ENCODE measurements around the gene CCT4. TPM values are rescaled to one million over a fixed set of nuclear protein-coding genes. Genes with fewer than 3 reads are reported as not detected.

CCT4 gene
- total RNA-seq, 1 donor from 2014 or later = 188 TPM

DNA sequence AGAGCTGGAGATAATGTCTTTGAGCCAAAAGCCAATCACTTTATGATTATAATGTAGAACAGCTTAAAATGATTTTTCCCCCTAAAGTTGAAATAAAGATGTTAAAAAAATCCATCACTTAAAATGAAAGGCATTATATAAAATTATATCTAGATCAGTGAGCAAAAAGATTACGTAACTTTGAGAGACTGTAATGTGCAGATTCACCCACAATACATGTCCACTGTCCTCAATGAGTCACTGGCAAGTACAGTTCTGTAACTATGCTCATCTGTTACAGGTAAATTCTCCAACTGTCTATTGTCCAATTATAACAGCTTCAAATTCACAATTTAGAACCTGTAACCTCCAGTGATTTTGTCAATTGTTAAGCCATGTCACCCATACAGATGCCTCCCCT, 53.6 kb downstream of the CCT4 start:
- no peak for DNase-seq (ENCODE audit: low read depth)
- TF ChIP-seq, protein P1, sequence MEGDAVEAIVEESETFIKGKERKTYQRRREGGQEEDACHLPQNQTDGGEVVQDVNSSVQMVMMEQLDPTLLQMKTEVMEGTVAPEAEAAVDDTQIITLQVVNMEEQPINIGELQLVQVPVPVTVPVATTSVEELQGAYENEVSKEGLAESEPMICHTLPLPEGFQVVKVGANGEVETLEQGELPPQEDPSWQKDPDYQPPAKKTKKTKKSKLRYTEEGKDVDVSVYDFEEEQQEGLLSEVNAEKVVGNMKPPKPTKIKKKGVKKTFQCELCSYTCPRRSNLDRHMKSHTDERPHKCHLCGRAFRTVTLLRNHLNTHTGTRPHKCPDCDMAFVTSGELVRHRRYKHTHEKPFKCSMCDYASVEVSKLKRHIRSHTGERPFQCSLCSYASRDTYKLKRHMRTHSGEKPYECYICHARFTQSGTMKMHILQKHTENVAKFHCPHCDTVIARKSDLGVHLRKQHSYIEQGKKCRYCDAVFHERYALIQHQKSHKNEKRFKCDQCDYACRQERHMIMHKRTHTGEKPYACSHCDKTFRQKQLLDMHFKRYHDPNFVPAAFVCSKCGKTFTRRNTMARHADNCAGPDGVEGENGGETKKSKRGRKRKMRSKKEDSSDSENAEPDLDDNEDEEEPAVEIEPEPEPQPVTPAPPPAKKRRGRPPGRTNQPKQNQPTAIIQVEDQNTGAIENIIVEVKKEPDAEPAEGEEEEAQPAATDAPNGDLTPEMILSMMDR (conservative IDR thresholded peaks at IDR 0.05; ENCODE audit: low read depth, low read length) = no peak
- H3K4me3 ChIP-seq (ENCODE audit: low read depth, low read length) = no peak overlapping the region

DNA sequence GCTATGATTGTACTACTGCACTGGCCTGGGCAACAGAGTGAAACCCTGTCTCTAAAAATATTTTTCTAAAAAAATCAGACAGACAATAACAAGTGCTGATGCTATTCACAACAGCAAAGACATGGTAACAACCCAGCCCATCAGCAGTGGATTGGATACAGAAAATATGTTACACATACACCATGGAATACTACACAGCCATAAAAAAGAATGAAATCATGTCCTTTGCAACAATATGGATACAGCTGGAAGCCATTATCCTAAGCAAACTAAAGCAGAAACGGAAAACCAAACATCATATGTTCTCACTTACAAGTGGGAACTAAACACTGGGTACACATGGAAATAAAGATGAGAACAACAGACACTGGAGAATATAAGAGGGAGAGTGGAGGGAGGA, 54.5 kb downstream of the CCT4 start:
- no peak overlapping the region for H3K4me3 ChIP-seq (ENCODE audit: low read depth, low read length)
- DNase-seq (ENCODE audit: low read depth) = no peak
- TF ChIP-seq, protein P1 (conservative IDR thresholded peaks at IDR 0.05; ENCODE audit: low read depth, low read length) = no peak

DNA sequence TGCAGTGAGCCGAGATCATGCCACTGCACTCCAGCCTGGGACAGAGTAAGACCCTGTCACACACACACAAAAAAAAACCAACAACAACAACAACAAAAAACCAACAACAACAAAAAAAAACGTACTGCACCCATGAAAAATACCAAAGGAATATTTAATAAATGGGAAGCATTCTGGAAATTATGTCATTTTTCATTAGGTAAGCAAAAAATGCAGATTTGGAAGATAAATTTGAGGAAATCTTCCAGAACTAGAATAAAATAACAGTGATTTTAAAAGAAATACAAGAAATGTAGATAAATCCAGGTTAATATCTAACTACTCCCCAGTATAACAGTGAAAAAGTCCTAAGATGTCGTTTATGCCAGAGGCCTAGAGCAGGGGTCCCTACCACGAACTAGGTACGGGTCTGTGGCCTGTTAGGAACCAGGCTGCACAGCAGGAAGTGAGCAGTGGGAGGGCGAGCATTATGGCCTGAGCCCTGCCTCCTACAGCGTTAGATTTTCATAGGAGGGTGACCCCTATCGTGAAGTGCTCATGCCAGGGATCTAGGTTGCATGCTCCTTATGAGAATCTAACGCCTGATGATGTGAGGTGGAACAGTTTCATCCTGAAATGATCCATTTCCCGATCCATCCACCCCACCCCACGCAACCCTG, 56.1 kb downstream of the CCT4 start:
- no peak overlapping the region for H3K4me3 ChIP-seq (ENCODE audit: low read depth, low read length)
- DNase-seq (ENCODE audit: low read depth) = no peak
- TF ChIP-seq, protein P1 (conservative IDR thresholded peaks at IDR 0.05; ENCODE audit: low read depth, low read length) = no peak

DNA sequence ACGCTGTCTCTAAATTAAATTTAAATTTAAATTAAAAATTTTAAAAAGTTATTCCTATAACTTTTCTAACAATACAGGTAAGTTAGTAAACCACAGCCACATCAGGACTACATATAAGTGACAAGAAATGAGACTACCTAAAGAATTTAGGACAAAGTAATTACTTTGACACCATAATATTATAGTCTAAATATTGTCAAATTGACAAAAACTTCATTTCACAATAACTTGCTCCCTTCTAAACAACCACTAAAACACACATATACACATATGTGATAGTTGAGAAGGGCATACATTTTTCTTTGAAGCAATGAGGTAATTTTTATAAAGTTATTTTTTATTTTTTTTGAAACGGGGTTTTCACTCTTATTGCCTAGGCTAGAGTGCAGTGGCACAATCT, 66.2 kb downstream of the CCT4 start:
- TF ChIP-seq, protein P1 (conservative IDR thresholded peaks at IDR 0.05; ENCODE audit: low read depth, low read length) = no peak
- H3K4me3 ChIP-seq (ENCODE audit: low read depth, low read length) = no peak overlapping the region
- no peak for DNase-seq (ENCODE audit: low read depth)

Other genes with a start within 250 kb of the CCT4 start
- gene FAM161A, start 34.6 kb downstream of the CCT4 start, total RNA-seq = 3.6 and 5.2 TPM in 2 replicates
- 37.4 and 45.1 TPM in 2 replicates for gene COMMD1, start 17.0 kb upstream of the CCT4 start, total RNA-seq